B cell (primary cell): ENCODE measurements around the gene CPM.

Source experiments
- CTCF ChIP-seq: fragments of 200-600 bp; IDR thresholded peaks from one replicate; pipeline ENCODE4 v1.8.0; 2022; ENCODE audit warnings: antibody characterized with exemption, mild to moderate bottlenecking
- EZH2 ChIP-seq: IDR thresholded peaks from 2 replicates; pipeline ENCODE4 v1.6.1; 2012; ENCODE audit warnings: borderline replicate concordance, low read depth, mild to moderate bottlenecking, moderate library complexity, low read length; ENCODE audit not compliant: insufficient read depth, poor library complexity, severe bottlenecking

DNA sequence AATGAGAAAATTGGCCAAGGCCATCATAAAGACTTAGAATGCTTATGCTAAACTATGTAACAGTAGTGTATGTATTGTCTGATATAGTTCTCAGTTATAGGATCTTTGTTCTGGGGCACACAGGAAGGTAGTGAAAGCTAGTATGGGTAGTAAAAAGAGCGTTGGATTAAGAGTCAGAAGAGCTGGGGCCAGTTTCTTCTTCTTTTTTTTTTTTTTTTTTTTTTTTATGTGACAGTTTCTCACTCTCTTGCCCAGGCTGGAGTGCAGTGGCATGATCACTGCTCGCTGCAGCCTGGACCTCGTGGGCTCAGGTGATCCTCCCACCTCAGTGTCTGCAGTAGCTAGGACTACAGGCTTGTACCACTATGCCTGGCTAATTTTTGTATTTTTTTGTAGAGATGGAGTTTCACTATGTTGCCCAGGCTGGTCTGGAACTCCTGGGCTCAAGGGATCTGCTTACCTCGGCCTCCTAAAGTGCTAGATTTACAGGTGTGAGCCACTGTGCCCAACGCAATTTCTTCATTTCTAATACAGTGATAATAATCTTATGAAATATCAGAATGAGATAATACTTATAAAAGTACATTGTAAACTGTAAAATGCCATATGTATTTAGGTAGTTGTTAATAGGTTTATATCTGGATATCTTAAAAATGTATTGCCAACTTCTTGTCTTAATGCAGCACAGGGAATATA is 117.6 kb downstream of the CPM start:
- TF ChIP-seq CTCF (no peak), EZH2 (no peak)
